ENCODE results near the gene ZNF19. TPM values are rescaled to one million over a fixed set of nuclear protein-coding genes. Genes with fewer than 3 reads are reported as not detected.

The ZNF19 gene
- total RNA-seq, 1 donor from 2014 or later: 1.7 TPM

- DNase-seq: no peak
- H3K27ac ChIP-seq (replicated peaks): no peak overlapping the region
- H3K36me3 ChIP-seq: peaks cover 75% of the 10 kb centered on the region
- intact Hi-C loops (cut with micrococcal nuclease): no loop called here
- peaks cover 100% of the 10 kb centered on the region for H3K9me3 ChIP-seq (replicated peaks)
- TF ChIP-seq CTCF (IDR thresholded peaks at IDR 0.05; ENCODE audit: borderline replicate concordance): no peak
- no peak overlapping the region for H3K4me3 ChIP-seq
- H3K4me1 ChIP-seq: no peaks in the 10 kb centered on the region
- H3K27me3 ChIP-seq (ENCODE audit: low read depth): no peaks in the 10 kb centered on the region
These were observed 40.8 kb downstream of the ZNF19 start for GRCh38 chr16:71448274-71448866.

DNA sequence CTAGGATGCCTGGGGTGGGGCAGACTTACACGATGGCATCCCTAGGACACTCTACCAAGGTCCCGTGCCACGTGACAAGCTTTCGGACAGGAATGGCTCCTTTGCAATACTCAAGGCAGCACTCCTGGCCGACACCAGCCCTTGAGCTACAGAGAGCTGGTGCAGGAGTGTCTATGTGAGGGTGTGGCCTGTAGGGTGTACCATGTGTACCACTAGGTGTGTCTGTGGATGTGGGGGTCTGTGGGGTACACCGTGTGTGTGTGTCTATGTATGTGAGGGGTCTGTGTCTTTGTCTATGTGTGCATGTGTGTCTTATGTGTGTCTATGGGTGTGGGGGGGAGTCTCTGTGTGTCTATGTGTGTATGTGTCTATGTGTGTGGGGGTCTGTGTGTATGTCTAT is 45.4 kb downstream of the ZNF19 start:
- intact Hi-C loops (cut with micrococcal nuclease): no loop called here
- DNase-seq: no peak
- Histone ChIP-seq H3K36me3 (peaks cover 28% of the 10 kb centered on the region), H3K27me3 (ENCODE audit: low read depth) (peaks cover 36% of the 10 kb centered on the region), H3K4me3 (no peak overlapping the region), H3K27ac (replicated peaks) (no peak overlapping the region), H3K4me1 (no peaks in the 10 kb centered on the region), H3K9me3 (replicated peaks) (peaks cover 83% of the 10 kb centered on the region)
- no peak for TF ChIP-seq CTCF (IDR thresholded peaks at IDR 0.05; ENCODE audit: borderline replicate concordance)

DNA sequence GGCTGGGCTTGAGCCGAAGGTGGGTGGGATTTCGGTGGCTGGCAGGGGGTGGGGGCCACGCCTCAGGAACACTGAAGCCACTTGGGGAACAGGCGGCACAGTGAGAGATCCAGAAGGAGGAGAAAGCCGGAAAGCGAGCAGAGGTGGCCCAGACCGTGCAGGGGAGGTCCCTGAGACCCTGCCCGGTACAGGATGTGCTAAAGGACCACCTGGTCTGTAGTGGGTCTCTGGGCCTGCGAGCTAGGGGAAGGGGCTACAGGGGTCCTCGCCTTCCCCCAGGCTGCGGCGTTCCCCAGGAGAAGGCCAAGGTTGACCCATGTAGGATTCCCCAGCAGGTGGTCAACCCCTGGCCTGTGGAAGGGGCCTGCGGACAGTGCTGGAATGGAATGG is 47.1 kb downstream of the ZNF19 start, which contains the start of gene TLE7:
TLE7 (minus strand) TSS at position 4 of the 390 bp plus-strand sequence. CDS start 8,730 bp downstream, outside the sequence.
- peaks cover 66% of the 10 kb centered on the region for H3K9me3 ChIP-seq (replicated peaks)
- H3K27me3 ChIP-seq (ENCODE audit: low read depth): peaks cover 47% of the 10 kb centered on the region
- no peak within 1 kb of the TSS for H3K4me3 ChIP-seq
- TF ChIP-seq CTCF (IDR thresholded peaks at IDR 0.05; ENCODE audit: borderline replicate concordance): no peak
- intact Hi-C loops (cut with micrococcal nuclease): no loop called here
- DNase-seq: no peak
- H3K4me1 ChIP-seq: no peaks in the 10 kb centered on the region
- no peak within 1 kb of the TSS for H3K27ac ChIP-seq (replicated peaks)
- H3K36me3 ChIP-seq: peaks cover 11% of the 10 kb centered on the region

- peak; percentile 20 for TF ChIP-seq CTCF (IDR thresholded peaks at IDR 0.05; ENCODE audit: borderline replicate concordance)
- H3K27ac ChIP-seq (replicated peaks): no peak overlapping the region
- peaks cover 52% of the 10 kb centered on the region for H3K27me3 ChIP-seq (ENCODE audit: low read depth)
- peaks cover 61% of the 10 kb centered on the region for H3K9me3 ChIP-seq (replicated peaks)
- DNase-seq: no peak
- peaks cover 6% of the 10 kb centered on the region for H3K36me3 ChIP-seq
- intact Hi-C loops (cut with micrococcal nuclease): no loop called here
- no peaks in the 10 kb centered on the region for H3K4me1 ChIP-seq
- H3K4me3 ChIP-seq: no peak overlapping the region
These were observed 47.6 kb downstream of the ZNF19 start for GRCh38 chr16:71441348-71442050.

- Histone ChIP-seq H3K36me3 (no peaks in the 10 kb centered on the region), H3K4me3 (no peak overlapping the region), H3K9me3 (replicated peaks) (peaks cover 54% of the 10 kb centered on the region), H3K27ac (replicated peaks) (no peak overlapping the region), H3K27me3 (ENCODE audit: low read depth) (peaks cover 53% of the 10 kb centered on the region), H3K4me1 (no peaks in the 10 kb centered on the region)
- intact Hi-C loops (cut with micrococcal nuclease): no loop called here
- TF ChIP-seq CTCF (IDR thresholded peaks at IDR 0.05; ENCODE audit: borderline replicate concordance): no peak
- no peak for DNase-seq
These were observed 48.3 kb downstream of the ZNF19 start for GRCh38 chr16:71440669-71441347.
